ENCODE results near the gene KCNQ4. TPM values are rescaled to one million over a fixed set of nuclear protein-coding genes. Genes with fewer than 3 reads are reported as not detected.

KCNQ4 gene
- total and polyA plus RNA-seq, 10 of the 15 experiments (the other 5 are each of a cell fraction or from before 2014, with no cell fraction given) = 0.04 to 0.18 (median 0.08) TPM; not detected in 2

GRCh38 chr1:40829631-40830245 is 46.2 kb downstream of the KCNQ4 start (continued):
- TF ChIP-seq KLF5 (IDR thresholded peaks at IDR 0.05; ENCODE audit: partially characterized antibody) (no peak), RAD21 (IDR thresholded peaks at IDR 0.05; ENCODE audit: insufficient read depth, low read depth, low read length) (no peak), MTA3 (IDR thresholded peaks at IDR 0.05; ENCODE audit: borderline replicate concordance, low read length) (no peak)

- Histone ChIP-seq H2AFZ (ENCODE audit: control insufficient read depth, low read depth, low read length) (no peak overlapping the region), H3K4me1 (ENCODE audit: control insufficient read depth, insufficient read depth, low read length) (peaks cover 7% of the 10 kb centered on the region), H3K27ac (ENCODE audit: control insufficient read depth, insufficient read depth) (no peak overlapping the region), H3K4me3 (no peak overlapping the region), H4K20me1 (ENCODE audit: control insufficient read depth, insufficient read depth) (no peaks in the 10 kb centered on the region), H3K79me2 (ENCODE audit: control insufficient read depth, insufficient read depth, low read length) (no peaks in the 10 kb centered on the region), H3K36me3 (ENCODE audit: control insufficient read depth in 2 of 2, insufficient read depth in 2 of 2, low read length in 1 of 2) (no peaks in the 10 kb centered on the region), H3K9me3 (replicated peaks; ENCODE audit: control insufficient read depth, insufficient read depth, low read length) (no peaks in the 10 kb centered on the region), H3K27me3 (replicated peaks in 1 of 2; ENCODE audit: control insufficient read depth in 2 of 2, insufficient read depth in 2 of 2, low read length in 1 of 2) (no peaks in the 10 kb centered on the region), H3K9ac (ENCODE audit: control insufficient read depth, insufficient read depth, low read length) (no peak overlapping the region), H3K4me2 (ENCODE audit: control insufficient read depth, insufficient read depth) (no peak overlapping the region)
- DNase-seq (ENCODE audit: low read depth, low spot score) = no peak
- BruUV-seq (replicated peaks) = no TSS peak
- TF ChIP-seq SIX5 (IDR thresholded peaks at IDR 0.05; ENCODE audit: low read depth, low read length, severe bottlenecking) (no peak), SMAD5 (IDR thresholded peaks at IDR 0.05; ENCODE audit: low read depth) (no peak), TAF1 (IDR thresholded peaks at IDR 0.05; ENCODE audit: borderline replicate concordance, low read depth, low read length) (no peak), TARDBP (IDR thresholded peaks at IDR 0.05; ENCODE audit: borderline replicate concordance) (no peak), RBBP5 (conservative IDR thresholded peaks at IDR 0.05) (no peak), ZNF384 (IDR thresholded peaks at IDR 0.05; ENCODE audit: borderline replicate concordance, low read depth, low read length) (no peak), RELA (IDR thresholded peaks at IDR 0.05; ENCODE audit: borderline replicate concordance, partially characterized antibody) (no peak), YY1 (IDR thresholded peaks at IDR 0.05; ENCODE audit: low read depth, low read length) (no peak)
- ChIA-PET SMC1A (ENCODE audit: uncharacterized antibody, unreplicated experiment) (interaction anchor here (0.6 kb wide), 1 partner anchor 76 kb away, joined by 3 read pairs; no protein-coding TSS in a partner anchor), CTCF (no interaction called here), RAD21 (ENCODE audit: unreplicated experiment) (no interaction called here), POLR2A (interaction anchor here (0.8 kb wide), 1 partner anchor 26 kb away, joined by 3 read pairs; no protein-coding TSS in a partner anchor)
- FAIRE-seq = no peak
- 44% methylated on average over 13 of the region's 13 CpGs for WGBS (ENCODE audit: insufficient coverage, insufficient replicate concordance, low lambda C conversion rate, missing lambda C conversion rate)
- intact Hi-C loops (cut with micrococcal nuclease; ENCODE audit: unreplicated experiment) (no loop called here), in situ Hi-C loops (cut with MboI) (no loop called here)
- no peak for ATAC-seq
These were observed 46.9 kb downstream of the KCNQ4 start for GRCh38 chr1:40830419-40830943.

All from GM12878 (cell line).